HG03439 (cell line): Measurements from ENCODE around the gene CEP63.
"Not testable (repeated sequence)": the region's sequence is repeated elsewhere in the genome, so short reads cannot be mapped to it uniquely, and the experiment has no call there.

Experiments used
- ATAC-seq: cut with Tn5 transposase; IDR thresholded peaks from one replicate; pipeline ENCODE4 v1.9.1; 2021; ENCODE audit warnings: mild to moderate bottlenecking, moderate library complexity; ENCODE audit not compliant: unreplicated experiment

The CEP63 gene

GRCh38 chr3:134505485-134505884 is 19.6 kb downstream of the CEP63 start:
- ATAC-seq, result no peak

GRCh38 chr3:134511500-134511899 is 25.6 kb downstream of the CEP63 start:
- no peak for ATAC-seq

- no peak for ATAC-seq
Measured at GRCh38 chr3:134516905-134517304, 31.0 kb downstream of the CEP63 start.

- no peak for ATAC-seq
Measured at GRCh38 chr3:134517791-134518190, 31.9 kb downstream of the CEP63 start.

- no peak for ATAC-seq
Measured at GRCh38 chr3:134522541-134522940, 36.7 kb downstream of the CEP63 start.

- ATAC-seq, result no peak
Measured at GRCh38 chr3:134525293-134525692, 39.4 kb downstream of the CEP63 start.

- no peak for ATAC-seq
Measured at GRCh38 chr3:134526319-134526718, 40.5 kb downstream of the CEP63 start.

- ATAC-seq, result no peak
Measured at GRCh38 chr3:134527037-134527436, 41.2 kb downstream of the CEP63 start.

- ATAC-seq, result no peak
Measured at GRCh38 chr3:134527538-134528186, 41.8 kb downstream of the CEP63 start.

- no peak for ATAC-seq
Measured at GRCh38 chr3:134533493-134533892, 47.6 kb downstream of the CEP63 start.

GRCh38 chr3:134535186-134535970 is 49.5 kb downstream of the CEP63 start:
- no peak for ATAC-seq

- ATAC-seq, result no peak
Measured at GRCh38 chr3:134536781-134537180, 50.9 kb downstream of the CEP63 start.

GRCh38 chr3:134542287-134542958 is 56.6 kb downstream of the CEP63 start:
- ATAC-seq, result no peak

- ATAC-seq, result no peak
Measured at GRCh38 chr3:134543113-134543512, 57.3 kb downstream of the CEP63 start.

GRCh38 chr3:134544316-134544715 is 58.5 kb downstream of the CEP63 start:
- ATAC-seq, result no peak

GRCh38 chr3:134544783-134545182 is 58.9 kb downstream of the CEP63 start:
- ATAC-seq, result not testable (repeated sequence)

- ATAC-seq, result no peak
Measured at GRCh38 chr3:134545818-134546217, 60.0 kb downstream of the CEP63 start.

- ATAC-seq, result no peak
Measured at GRCh38 chr3:134552784-134553183, 66.9 kb downstream of the CEP63 start.

- no peak for ATAC-seq
Measured at GRCh38 chr3:134559591-134559990, 73.7 kb downstream of the CEP63 start.

- ATAC-seq, result no peak
Measured at GRCh38 chr3:134562055-134562454, 76.2 kb downstream of the CEP63 start.

GRCh38 chr3:134563601-134564000 is 77.7 kb downstream of the CEP63 start:
- no peak for ATAC-seq

- ATAC-seq, result no peak
Measured at GRCh38 chr3:134564991-134565390, 79.1 kb downstream of the CEP63 start.
